Muscle of leg (tissue), 11 donors: ENCODE data around the gene AP5B1. TPM values are rescaled to one million over a fixed set of nuclear protein-coding genes. Genes with fewer than 3 reads are reported as not detected.

Experiments
- DNase-seq: peaks from one replicate; pipeline ENCODE4 v3.0.0; 2013
- H3K27ac ChIP-seq: one replicate; pipeline ENCODE4 v1.5.1; 2013; ENCODE audit warnings: mild to moderate bottlenecking, low read length, control low read depth
- H3K27me3 ChIP-seq: one replicate; pipeline ENCODE4 v1.6.1; 2013; ENCODE audit warnings: low read length; ENCODE audit not compliant: control insufficient read depth, insufficient read depth
- H3K36me3 ChIP-seq: one replicate; pipeline ENCODE4 v1.6.1; 2013; ENCODE audit warnings: low read length; ENCODE audit not compliant: control insufficient read depth, insufficient read depth
- H3K4me1 ChIP-seq: one replicate; pipeline ENCODE4 v1.6.1; 2013; ENCODE audit warnings: low read length; ENCODE audit not compliant: control insufficient read depth, insufficient read depth
- H3K4me3 ChIP-seq: one replicate; pipeline ENCODE4 v1.5.1; 2013; ENCODE audit warnings: low read length, control low read depth
- H3K9me3 ChIP-seq: replicated peaks from 2 replicates; pipeline ENCODE4 v1.6.1; 2013; ENCODE audit warnings: low read depth, low read length; ENCODE audit not compliant: control insufficient read depth
- WGBS: methylation state at CpG from one replicate; pipeline ENCODE4 v1.1.5; 2013; ENCODE audit warnings: missing lambda C conversion rate; ENCODE audit not compliant: insufficient coverage; 5-methylcytosine and 5-hydroxymethylcytosine counted together
- polyA plus RNA-seq, 8 donors: library from polyadenylated mRNA; unstranded; fragments of 120-200 nt; gene quantifications; one replicate each; pipeline versions ENCODE4 v1.2.1 to v1.2.3, GENCODE V29; 2013; ENCODE audit warnings: inconsistent platforms in 1 of 8, low replicate concordance in 1 of 8; ENCODE audit not compliant: insufficient read length in 8 of 8, insufficient read depth in 1 of 8
- total RNA-seq: library from RNA; stranded (reverse); fragments of 120-200 nt; gene quantifications from one replicate; pipeline ENCODE4 v1.2.4, GENCODE V29; 2013

The AP5B1 gene
- total and polyA plus RNA-seq, 9 donors = 1.6 to 3.4 (median 2.2) TPM

DNA sequence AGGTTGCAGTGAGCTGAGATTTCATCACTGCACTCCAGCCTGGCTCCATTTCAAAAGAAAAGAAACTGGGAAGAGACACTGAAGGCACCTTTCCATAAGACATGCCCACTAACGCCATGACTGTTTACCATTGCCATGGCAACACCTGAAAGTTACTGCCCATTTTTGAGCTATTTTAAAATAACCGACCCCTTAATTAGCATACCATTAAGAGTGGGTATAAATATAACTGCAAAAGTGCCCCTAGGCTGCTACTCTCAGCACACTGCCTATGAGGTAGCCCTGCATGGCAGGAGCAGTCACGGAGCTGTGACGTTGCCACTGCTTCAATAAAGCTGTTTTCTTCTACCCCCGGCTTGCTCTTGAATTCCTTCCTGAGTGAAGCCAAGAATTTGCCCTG, 50.3 kb downstream of the AP5B1 start:
- Histone ChIP-seq H3K9me3 (no peaks in the 10 kb centered on the region), H3K36me3 (no peaks in the 10 kb centered on the region), H3K4me3 (no peak overlapping the region), H3K4me1 (no peaks in the 10 kb centered on the region), H3K27ac (no peak overlapping the region), H3K27me3 (peaks cover 7% of the 10 kb centered on the region)
- DNase-seq = no peak
- WGBS = no CpG with 5 or more reads among the region's 5 CpGs

DNA sequence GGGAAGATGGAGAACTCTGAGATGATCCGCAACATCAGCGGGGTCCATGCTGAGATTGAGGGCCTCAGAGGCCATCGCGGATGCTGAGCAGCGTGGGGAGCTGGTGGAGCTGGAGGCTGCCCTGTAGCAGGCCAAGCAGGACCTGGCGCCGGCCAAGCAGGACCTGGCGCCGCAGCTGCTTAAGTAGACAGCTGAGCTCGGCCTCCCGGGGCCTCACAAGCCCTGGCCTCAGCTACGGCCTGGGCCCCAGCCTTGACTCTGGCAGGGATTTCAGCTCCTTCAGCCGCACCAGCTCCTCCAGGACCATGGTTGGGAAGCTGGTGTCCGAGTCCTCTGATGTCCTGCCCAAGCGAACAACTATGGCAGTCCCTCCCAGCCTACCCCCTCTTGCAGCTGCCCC, 52.9 kb downstream of the AP5B1 start:
- no peaks in the 10 kb centered on the region for H3K4me1 ChIP-seq
- no peaks in the 10 kb centered on the region for H3K36me3 ChIP-seq
- H3K4me3 ChIP-seq = no peak overlapping the region
- 82% methylated on average over 13 of the region's 15 CpGs for WGBS
- H3K27me3 ChIP-seq = peaks cover 5% of the 10 kb centered on the region
- no peak overlapping the region for H3K27ac ChIP-seq
- no peaks in the 10 kb centered on the region for H3K9me3 ChIP-seq
- DNase-seq = no peak

DNA sequence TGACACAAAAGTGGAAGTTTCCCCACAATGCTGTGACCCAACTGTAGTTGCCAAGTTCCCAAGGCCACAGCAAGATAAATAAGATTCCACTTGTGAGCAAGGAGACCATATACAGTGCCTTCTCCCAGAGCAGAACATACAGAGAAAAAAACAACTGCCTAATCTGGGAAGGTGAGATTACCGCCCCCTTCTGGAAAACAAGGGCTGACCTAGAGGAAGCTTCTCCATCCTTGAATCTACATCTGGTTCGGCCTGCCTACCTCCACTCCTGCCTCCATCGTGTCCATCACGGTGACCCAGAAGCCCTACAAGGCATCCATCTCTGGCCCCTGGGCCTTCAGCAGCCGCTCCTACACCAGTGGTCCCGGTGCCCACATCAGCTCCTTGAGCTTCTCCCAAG, 54.1 kb downstream of the AP5B1 start:
- WGBS = 73% methylated on average over 5 of the region's 6 CpGs
- DNase-seq = no peak
- Histone ChIP-seq H3K27ac (no peak overlapping the region), H3K36me3 (no peaks in the 10 kb centered on the region), H3K9me3 (no peaks in the 10 kb centered on the region), H3K4me3 (no peak overlapping the region), H3K27me3 (peaks cover 3% of the 10 kb centered on the region), H3K4me1 (no peaks in the 10 kb centered on the region)

Other genes starting within 250 kb of the AP5B1 start
- 50.2 TPM for gene LTBP3, start 222.6 kb downstream of the AP5B1 start, total RNA-seq
- gene LTBP3, start 222.6 kb downstream of the AP5B1 start, polyA plus RNA-seq = 100 to 1,000 TPM; 115 to 204 (median 159) TPM
- 24.4 TPM for gene ZNRD2, start 210.5 kb downstream of the AP5B1 start, total RNA-seq
- 10 to 100 TPM; 50.6 to 63.1 (median 57.5) TPM for gene ZNRD2, start 210.5 kb downstream of the AP5B1 start, polyA plus RNA-seq
- gene FAM89B, start 208.4 kb downstream of the AP5B1 start, total RNA-seq = 46.1 TPM
- 10 to 100 TPM; 32.5 to 53.2 (median 41.7) TPM for gene FAM89B, start 208.4 kb downstream of the AP5B1 start, polyA plus RNA-seq
- 176 TPM for gene EHBP1L1, start 204.9 kb downstream of the AP5B1 start, total RNA-seq
- 100 to 1,000 TPM; 209 to 388 (median 297) TPM for gene EHBP1L1, start 204.9 kb downstream of the AP5B1 start, polyA plus RNA-seq
- 0.31 TPM for gene KCNK7, start 185.2 kb downstream of the AP5B1 start, total RNA-seq
- 1 to 10 TPM in 4 of 8 donors, under 1 TPM in 4; 0.39 to 1.9 (median 0.95) TPM for gene KCNK7, start 185.2 kb downstream of the AP5B1 start, polyA plus RNA-seq
- gene MAP3K11, start 166.8 kb downstream of the AP5B1 start, total RNA-seq = 19.9 TPM
- 10 to 100 TPM; 26.1 to 37.2 (median 30.5) TPM for gene MAP3K11, start 166.8 kb downstream of the AP5B1 start, polyA plus RNA-seq
- gene PCNX3, start 165.2 kb downstream of the AP5B1 start, total RNA-seq = 6.6 TPM
- 10 to 100 TPM; 15.9 to 24.7 (median 20.8) TPM for gene PCNX3, start 165.2 kb downstream of the AP5B1 start, polyA plus RNA-seq
- 27.7 TPM for gene SIPA1, start 142.9 kb downstream of the AP5B1 start, total RNA-seq
- gene SIPA1, start 142.9 kb downstream of the AP5B1 start, polyA plus RNA-seq = 10 to 100 TPM; 36.2 to 49.6 (median 40.9) TPM
- 18.8 TPM for gene RELA, start 118.1 kb downstream of the AP5B1 start, total RNA-seq
- 10 to 100 TPM; 38.6 to 54.2 (median 44.5) TPM for gene RELA, start 118.1 kb downstream of the AP5B1 start, polyA plus RNA-seq
- gene KAT5, start 68.7 kb downstream of the AP5B1 start, total RNA-seq = 40.4 TPM
- gene KAT5, start 68.7 kb downstream of the AP5B1 start, polyA plus RNA-seq = 10 to 100 TPM; 31.1 to 45.4 (median 39.7) TPM
- gene RNASEH2C, start 60.2 kb downstream of the AP5B1 start, total RNA-seq = 35.1 TPM
- 10 to 100 TPM; 23.3 to 37.8 (median 25.6) TPM for gene RNASEH2C, start 60.2 kb downstream of the AP5B1 start, polyA plus RNA-seq
- gene OVOL1, start 6.1 kb upstream of the AP5B1 start, total RNA-seq = not detected
- 1 to 10 TPM in 1 of 8 donors, under 1 TPM in 2, not detected in 5; 0.32 to 1.7 (median 0.41) TPM for gene OVOL1, start 6.1 kb upstream of the AP5B1 start, polyA plus RNA-seq
- 0.98 TPM for gene SNX32, start 53.0 kb upstream of the AP5B1 start, total RNA-seq
- 1 to 10 TPM in 7 of 8 donors, under 1 TPM in 1; 1.00 to 2.6 (median 1.5) TPM for gene SNX32, start 53.0 kb upstream of the AP5B1 start, polyA plus RNA-seq
- gene CFL1, start 77.2 kb upstream of the AP5B1 start, total RNA-seq = 436 TPM
- 100 to 1,000 TPM; 590 to 789 (median 728) TPM for gene CFL1, start 77.2 kb upstream of the AP5B1 start, polyA plus RNA-seq
- gene MUS81, start 79.5 kb upstream of the AP5B1 start, total RNA-seq = 34.4 TPM
- 10 to 100 TPM; 35.7 to 49.5 (median 46.6) TPM for gene MUS81, start 79.5 kb upstream of the AP5B1 start, polyA plus RNA-seq
- gene EFEMP2, start 91.8 kb upstream of the AP5B1 start, total RNA-seq = 73.9 TPM
- 100 to 1,000 TPM in 6 of 8 donors, 10 to 100 TPM in 2; 84.6 to 138 (median 116) TPM for gene EFEMP2, start 91.8 kb upstream of the AP5B1 start, polyA plus RNA-seq
- gene CTSW, start 98.9 kb upstream of the AP5B1 start, total RNA-seq = 0.75 TPM
- gene CTSW, start 98.9 kb upstream of the AP5B1 start, polyA plus RNA-seq = 1 to 10 TPM in 2 of 8 donors, under 1 TPM in 6; 0.48 to 2.3 (median 0.72) TPM
- 47.1 TPM for gene FIBP, start 107.5 kb upstream of the AP5B1 start, total RNA-seq
- 10 to 100 TPM; 52.9 to 63.8 (median 60.7) TPM for gene FIBP, start 107.5 kb upstream of the AP5B1 start, polyA plus RNA-seq
- 14.2 TPM for gene CCDC85B, start 109.7 kb upstream of the AP5B1 start, total RNA-seq
- gene CCDC85B, start 109.7 kb upstream of the AP5B1 start, polyA plus RNA-seq = 10 to 100 TPM; 15.0 to 23.9 (median 21.8) TPM
- not detected for gene FOSL1, start 119.4 kb upstream of the AP5B1 start, total RNA-seq
- gene FOSL1, start 119.4 kb upstream of the AP5B1 start, polyA plus RNA-seq = under 1 TPM; 0.19 to 0.66 (median 0.46) TPM
- 13.6 TPM for gene C11orf68, start 138.1 kb upstream of the AP5B1 start, total RNA-seq
- 10 to 100 TPM; 31.9 to 40.2 (median 36.8) TPM for gene C11orf68, start 138.1 kb upstream of the AP5B1 start, polyA plus RNA-seq
- gene DRAP1, start 138.4 kb upstream of the AP5B1 start, total RNA-seq = 74.4 TPM
- 100 to 1,000 TPM in 2 of 8 donors, 10 to 100 TPM in 6; 73.4 to 105 (median 93.7) TPM for gene DRAP1, start 138.4 kb upstream of the AP5B1 start, polyA plus RNA-seq
- gene TSGA10IP, start 164.5 kb upstream of the AP5B1 start, total RNA-seq = 0.09 TPM
- gene TSGA10IP, start 164.5 kb upstream of the AP5B1 start, polyA plus RNA-seq = under 1 TPM in 4 of 8 donors, not detected in 4; 0.09 to 0.19 (median 0.12) TPM
- 27.6 TPM for gene SART1, start 180.8 kb upstream of the AP5B1 start, total RNA-seq
- 10 to 100 TPM; 39.0 to 52.3 (median 42.9) TPM for gene SART1, start 180.8 kb upstream of the AP5B1 start, polyA plus RNA-seq
- gene EIF1AD, start 221.2 kb upstream of the AP5B1 start, total RNA-seq = 26.0 TPM
- gene EIF1AD, start 221.2 kb upstream of the AP5B1 start, polyA plus RNA-seq = 10 to 100 TPM; 15.9 to 21.3 (median 18.6) TPM
- 35.7 TPM for gene BANF1, start 221.5 kb upstream of the AP5B1 start, total RNA-seq
- 100 to 1,000 TPM; 220 to 264 (median 246) TPM for gene BANF1, start 221.5 kb upstream of the AP5B1 start, polyA plus RNA-seq
- not detected for gene CST6, start 231.0 kb upstream of the AP5B1 start, total RNA-seq
- gene CST6, start 231.0 kb upstream of the AP5B1 start, polyA plus RNA-seq = 1 to 10 TPM in 1 of 8 donors, not detected in 7; 1.0 TPM
- gene CATSPER1, start 245.5 kb upstream of the AP5B1 start, total RNA-seq = 0.09 TPM
- under 1 TPM in 3 of 8 donors, not detected in 5; 0.16 to 0.19 (median 0.16) TPM for gene CATSPER1, start 245.5 kb upstream of the AP5B1 start, polyA plus RNA-seq